Calu3 (cell line): Measurements from ENCODE around the gene CCNB1IP1. TPM values are rescaled to one million over a fixed set of nuclear protein-coding genes. Genes with fewer than 3 reads are reported as not detected.
A peak's percentile ranks its signal among the peaks of the same experiment; 100 is the strongest.
"Not testable (repeated sequence)": the region's sequence is repeated elsewhere in the genome, so short reads cannot be mapped to it uniquely, and the experiment has no call there.

Experiments used
- BruUV-seq: library from RNA; stranded (reverse); fragments of 400-500 nt; replicated peaks from 2 replicates; lab custom pipeline; 2021; lab: Mats Ljungman, UMichigan
- CTCF ChIA-PET: fragments of 300-600 bp; sonication (Branson Sonifier 250); formaldehyde crosslinking; loops from one replicate; lab custom pipeline; 2022; ENCODE audit warnings: antibody characterized with exemption; lab: Charles Lee
- DNase-seq: peaks from one replicate; pipeline ENCODE4 v3.0.0; 2022
- H3K27ac Mint-ChIP-seq: one replicate; pipeline ENCODE4 v1.8.0; 2022; ENCODE audit warnings: mixed read lengths; ENCODE audit not compliant: unreplicated experiment
- H3K27me3 Mint-ChIP-seq: one replicate; pipeline ENCODE4 v1.8.0; 2022; ENCODE audit warnings: mixed read lengths; ENCODE audit not compliant: unreplicated experiment
- H3K36me3 Mint-ChIP-seq: one replicate; pipeline ENCODE4 v1.8.0; 2022; ENCODE audit warnings: mild to moderate bottlenecking, moderate library complexity, mixed read lengths; ENCODE audit not compliant: insufficient read depth, unreplicated experiment
- H3K4me1 Mint-ChIP-seq: one replicate; pipeline ENCODE4 v1.8.0; 2022; ENCODE audit warnings: mild to moderate bottlenecking, low read depth, mixed read lengths; ENCODE audit not compliant: unreplicated experiment
- H3K4me3 Mint-ChIP-seq: one replicate; pipeline ENCODE4 v1.8.0; 2022; ENCODE audit warnings: mild to moderate bottlenecking, low read depth, moderate library complexity, mixed read lengths; ENCODE audit not compliant: unreplicated experiment
- H3K9me3 Mint-ChIP-seq: one replicate; pipeline ENCODE4 v1.8.0; 2022; ENCODE audit warnings: low read depth, mixed read lengths; ENCODE audit not compliant: unreplicated experiment
- intact Hi-C: fragments of 100-400 bp; cut with micrococcal nuclease; formaldehyde crosslinking; loops from one replicate; pipeline ENCODE4 v1.10.0; 2022; ENCODE audit not compliant: unreplicated experiment
- total RNA-seq: library from RNA; stranded (reverse); gene quantifications from 2 replicates; pipeline ENCODE4 v1.2.3, GENCODE V29; 2022
- TF ChIP-seq, protein P1 (sequence below): fragments of 200-600 bp; IDR thresholded peaks from one replicate; pipeline ENCODE4 v1.8.0; 2022; ENCODE audit warnings: antibody characterized with exemption; ENCODE audit not compliant: unreplicated experiment

The CCNB1IP1 gene
- total RNA-seq, 1 experiment from 2014 or later = 39.0 TPM

DNA sequence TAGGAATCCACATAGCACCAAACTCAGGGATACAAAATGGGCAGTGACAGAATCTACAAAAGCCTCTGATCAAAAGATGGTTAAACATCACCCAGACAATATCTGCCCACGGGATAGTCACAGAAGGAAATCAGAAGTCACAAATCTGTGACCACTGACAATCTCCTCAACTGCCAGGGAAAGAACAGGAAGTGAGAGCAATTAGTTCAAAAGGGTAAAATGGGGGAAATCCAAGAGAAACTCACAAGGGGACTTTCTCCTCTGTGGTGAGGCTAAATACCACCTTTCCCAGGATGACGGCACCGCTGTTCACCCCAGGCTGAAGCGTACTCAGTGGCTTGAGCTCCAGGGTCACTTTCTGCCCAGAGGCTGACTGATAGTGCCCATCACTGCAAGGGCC, 38.0 kb downstream of the CCNB1IP1 start:
- no peaks in the 10 kb centered on the region for H3K9me3 Mint-ChIP-seq
- CTCF ChIA-PET = no interaction called here
- no TSS peak for BruUV-seq

DNA sequence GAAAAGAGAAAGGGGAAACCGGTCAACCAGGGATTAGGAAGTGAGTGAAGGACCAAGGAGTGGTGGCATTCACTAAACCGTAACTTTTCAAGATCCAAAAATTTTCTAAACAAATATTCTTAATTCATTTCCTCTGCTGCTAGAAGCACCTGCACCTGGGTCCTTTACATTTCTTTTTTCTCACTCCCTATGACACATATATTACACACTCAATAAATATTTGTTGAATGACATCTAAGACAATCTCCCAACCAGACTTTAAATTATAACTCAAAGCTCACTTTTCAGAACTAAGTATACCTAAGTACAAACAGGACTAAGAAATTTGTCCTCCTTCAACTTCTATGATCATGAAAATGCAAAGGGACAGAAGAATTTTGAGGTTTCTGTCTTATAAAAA, 38.4 kb downstream of the CCNB1IP1 start:
- intact Hi-C loops = no loop called here
- H3K4me1 Mint-ChIP-seq = no peaks in the 10 kb centered on the region
- DNase-seq = no peak
- BruUV-seq = no TSS peak
- CTCF ChIA-PET = no interaction called here
- H3K27me3 Mint-ChIP-seq = no peaks in the 10 kb centered on the region
- H3K9me3 Mint-ChIP-seq = no peaks in the 10 kb centered on the region
- TF ChIP-seq, protein P1, sequence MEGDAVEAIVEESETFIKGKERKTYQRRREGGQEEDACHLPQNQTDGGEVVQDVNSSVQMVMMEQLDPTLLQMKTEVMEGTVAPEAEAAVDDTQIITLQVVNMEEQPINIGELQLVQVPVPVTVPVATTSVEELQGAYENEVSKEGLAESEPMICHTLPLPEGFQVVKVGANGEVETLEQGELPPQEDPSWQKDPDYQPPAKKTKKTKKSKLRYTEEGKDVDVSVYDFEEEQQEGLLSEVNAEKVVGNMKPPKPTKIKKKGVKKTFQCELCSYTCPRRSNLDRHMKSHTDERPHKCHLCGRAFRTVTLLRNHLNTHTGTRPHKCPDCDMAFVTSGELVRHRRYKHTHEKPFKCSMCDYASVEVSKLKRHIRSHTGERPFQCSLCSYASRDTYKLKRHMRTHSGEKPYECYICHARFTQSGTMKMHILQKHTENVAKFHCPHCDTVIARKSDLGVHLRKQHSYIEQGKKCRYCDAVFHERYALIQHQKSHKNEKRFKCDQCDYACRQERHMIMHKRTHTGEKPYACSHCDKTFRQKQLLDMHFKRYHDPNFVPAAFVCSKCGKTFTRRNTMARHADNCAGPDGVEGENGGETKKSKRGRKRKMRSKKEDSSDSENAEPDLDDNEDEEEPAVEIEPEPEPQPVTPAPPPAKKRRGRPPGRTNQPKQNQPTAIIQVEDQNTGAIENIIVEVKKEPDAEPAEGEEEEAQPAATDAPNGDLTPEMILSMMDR = no peak
- H3K36me3 Mint-ChIP-seq = no peaks in the 10 kb centered on the region
- no peak overlapping the region for H3K4me3 Mint-ChIP-seq
- no peak overlapping the region for H3K27ac Mint-ChIP-seq

More for the DNA sequence above, 38.0 kb downstream of the CCNB1IP1 start:
- no peaks in the 10 kb centered on the region for H3K4me1 Mint-ChIP-seq
- no peak overlapping the region for H3K4me3 Mint-ChIP-seq
- no peak for DNase-seq
- H3K27ac Mint-ChIP-seq = no peak overlapping the region
- H3K36me3 Mint-ChIP-seq = peaks cover under 1% of the 10 kb centered on the region
- TF ChIP-seq, protein P1 = no peak
- intact Hi-C loops = no loop called here
- no peaks in the 10 kb centered on the region for H3K27me3 Mint-ChIP-seq

DNA sequence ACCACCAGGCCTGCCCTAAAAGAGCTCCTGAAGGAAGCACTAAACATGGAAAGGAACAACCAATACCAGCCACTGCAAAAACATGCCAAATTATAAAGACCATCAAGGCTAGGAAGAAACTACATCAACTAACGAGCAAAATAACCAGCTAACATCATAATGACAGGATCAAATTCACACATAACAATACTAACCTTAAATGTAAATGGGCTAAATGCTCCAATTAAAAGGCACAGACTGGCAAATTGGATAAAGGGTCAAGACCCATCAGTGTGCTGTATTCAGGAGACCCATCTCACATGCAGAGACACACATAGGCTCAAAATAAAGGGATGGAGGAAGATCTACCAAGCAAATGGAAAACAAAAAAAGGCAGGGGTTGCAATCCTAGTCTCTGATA, 51.1 kb downstream of the CCNB1IP1 start:
- BruUV-seq, intact Hi-C loops, H3K4me3 Mint-ChIP-seq, H3K27me3 Mint-ChIP-seq, CTCF ChIA-PET, H3K27ac Mint-ChIP-seq, DNase-seq, H3K4me1 Mint-ChIP-seq, H3K9me3 Mint-ChIP-seq, H3K36me3 Mint-ChIP-seq: not testable (repeated sequence)

DNA sequence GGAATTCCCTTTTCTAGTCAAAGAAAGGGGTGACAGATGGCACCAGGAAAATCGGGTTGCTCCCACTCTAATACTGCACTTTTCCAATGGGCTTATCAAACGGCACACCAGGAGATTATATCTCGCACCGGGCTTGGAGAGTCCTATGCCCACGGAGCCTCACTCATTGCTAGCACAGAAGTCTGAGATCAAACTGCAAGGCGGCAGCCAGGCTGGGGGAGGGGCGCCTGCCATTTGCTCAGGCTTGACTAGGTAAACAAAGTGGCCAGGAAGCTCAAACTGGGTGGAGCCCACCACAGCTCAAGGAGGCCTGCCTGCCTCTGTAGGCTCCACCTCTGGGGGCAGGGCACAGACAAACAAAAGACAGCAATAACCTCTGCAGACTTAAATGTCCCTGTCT, 52.8 kb downstream of the CCNB1IP1 start:
- CTCF ChIA-PET, H3K4me1 Mint-ChIP-seq, intact Hi-C loops, H3K9me3 Mint-ChIP-seq, DNase-seq, H3K36me3 Mint-ChIP-seq, H3K4me3 Mint-ChIP-seq, H3K27me3 Mint-ChIP-seq, BruUV-seq, H3K27ac Mint-ChIP-seq: not testable (repeated sequence)

DNA sequence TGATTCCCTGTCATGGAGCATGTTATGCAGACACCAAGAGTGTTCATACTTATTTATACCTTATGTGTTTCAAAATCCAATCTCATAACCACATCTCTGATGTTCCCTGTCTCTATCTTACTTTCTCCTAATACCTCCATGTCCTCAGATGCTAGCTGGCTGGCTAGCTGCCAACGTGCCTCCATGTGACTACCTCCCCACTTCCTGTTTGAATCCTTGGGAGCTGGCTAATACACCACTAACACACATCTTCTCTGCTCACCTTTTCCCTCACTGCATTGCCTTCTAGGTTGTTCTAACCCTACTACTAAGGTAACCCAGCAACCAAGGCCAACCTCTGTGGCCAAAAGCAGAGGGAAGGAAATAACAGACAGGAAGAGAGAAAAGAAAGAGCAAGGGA, 54.7 kb downstream of the CCNB1IP1 start:
- no peaks in the 10 kb centered on the region for H3K4me1 Mint-ChIP-seq
- H3K9me3 Mint-ChIP-seq = peaks cover 11% of the 10 kb centered on the region
- peaks cover 6% of the 10 kb centered on the region for H3K36me3 Mint-ChIP-seq
- no peak overlapping the region for H3K27ac Mint-ChIP-seq
- no TSS peak for BruUV-seq
- TF ChIP-seq, protein P1 = no peak
- no peak overlapping the region for H3K4me3 Mint-ChIP-seq
- no peaks in the 10 kb centered on the region for H3K27me3 Mint-ChIP-seq
- peak; percentile 3 for DNase-seq
- intact Hi-C loops = no loop called here
- CTCF ChIA-PET = no interaction called here
